TTC549 (cell line): ENCODE measurements around the gene ZNF282.

ENCODE experiments used
- FAIRE-seq: peaks from 2 replicates; lab custom pipeline; 2012; peaks lifted over from hg19 to GRCh38; lab: Jason Lieb, UNC

ZNF282 gene

DNA sequence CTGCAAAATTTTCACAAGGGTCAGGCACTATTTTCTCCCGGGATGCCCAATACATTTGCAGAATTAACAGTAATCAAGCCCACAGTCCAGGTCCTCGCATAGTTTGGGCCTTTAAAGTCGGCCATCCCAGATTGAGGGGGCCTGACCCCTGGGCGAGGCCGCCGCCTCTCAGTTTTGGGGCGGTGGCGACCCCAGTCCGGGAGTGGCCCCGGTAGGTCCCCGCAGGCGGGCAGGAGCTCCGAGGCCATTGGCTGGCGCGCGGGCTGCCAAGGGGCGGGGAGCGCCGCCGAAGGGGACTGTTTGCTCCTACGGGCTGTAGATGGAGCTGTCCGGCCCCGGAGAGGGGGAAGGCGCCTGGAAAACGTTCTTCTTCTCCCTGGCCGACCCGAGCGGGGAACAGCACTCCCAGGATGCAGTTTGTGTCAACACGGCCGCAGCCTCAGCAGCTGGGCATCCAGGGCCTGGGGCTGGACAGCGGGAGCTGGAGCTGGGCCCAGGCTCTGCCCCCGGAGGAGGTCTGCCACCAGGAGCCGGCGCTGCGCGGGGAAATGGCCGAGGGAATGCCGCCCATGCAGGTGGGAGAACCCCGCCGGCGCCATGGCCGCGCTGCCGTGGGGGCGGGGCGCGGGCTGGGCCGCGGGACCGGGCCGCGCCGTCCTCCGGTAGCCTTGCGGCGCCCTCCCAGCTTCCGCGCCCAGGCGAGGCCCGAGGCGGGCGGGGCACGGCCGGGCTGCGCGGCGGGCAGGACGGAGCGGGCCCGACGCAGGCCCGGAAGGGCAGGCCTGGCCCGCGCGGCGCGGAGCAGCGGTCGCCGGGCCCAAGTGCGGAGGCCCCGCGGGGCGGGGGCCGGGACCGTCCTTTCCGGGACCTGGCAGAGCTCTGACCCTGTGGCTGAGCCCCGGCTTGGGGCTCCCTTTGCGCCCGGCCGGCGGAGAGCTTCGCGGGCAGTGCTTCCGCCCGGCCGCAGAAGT is at the start of gene ZNF282:
Gene ZNF282 (plus strand): TSS at position 367 of the 971 bp plus-strand sequence. CDS start 44 bp downstream, at position 411.
- no peak for FAIRE-seq

DNA sequence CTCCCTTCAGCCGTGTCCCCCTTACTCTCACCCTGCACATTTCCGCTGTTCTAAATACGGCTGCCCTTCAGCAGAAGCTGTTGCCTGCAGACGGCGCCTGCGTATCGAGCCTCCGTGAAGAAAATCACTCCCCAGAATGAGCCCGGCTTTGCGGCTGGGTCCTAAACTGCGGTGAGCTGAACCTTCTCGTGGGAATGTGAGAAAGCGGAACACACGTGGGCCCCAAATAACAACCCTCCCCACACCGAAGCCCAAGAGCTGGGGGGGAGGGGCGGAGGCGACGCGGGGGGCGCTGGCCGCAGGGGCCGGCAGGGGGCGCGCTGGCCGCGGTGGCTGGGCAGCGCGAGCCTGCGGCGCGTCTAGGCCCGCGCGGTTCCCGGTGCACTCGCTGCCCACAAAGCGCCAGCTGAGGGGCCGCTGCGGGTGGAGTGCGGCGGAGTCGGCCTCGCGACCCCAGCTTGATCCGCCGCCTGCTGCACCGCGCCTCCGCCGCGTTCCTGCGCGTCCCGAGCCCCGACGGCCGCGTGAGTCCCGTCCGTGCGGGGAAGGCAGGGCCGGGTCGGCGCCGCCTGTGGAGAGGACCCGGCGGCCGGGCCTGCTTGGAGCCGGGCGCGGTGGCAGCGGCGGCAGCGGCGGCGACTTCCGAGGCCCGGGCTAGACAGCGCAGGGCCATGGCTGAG is 48.1 kb upstream of the ZNF282 start, which contains the start of gene ZNF398:
Gene ZNF398 (plus strand): TSS at position 382 of the 680 bp plus-strand sequence. CDS start 290 bp downstream, at position 672.
- FAIRE-seq = no peak

DNA sequence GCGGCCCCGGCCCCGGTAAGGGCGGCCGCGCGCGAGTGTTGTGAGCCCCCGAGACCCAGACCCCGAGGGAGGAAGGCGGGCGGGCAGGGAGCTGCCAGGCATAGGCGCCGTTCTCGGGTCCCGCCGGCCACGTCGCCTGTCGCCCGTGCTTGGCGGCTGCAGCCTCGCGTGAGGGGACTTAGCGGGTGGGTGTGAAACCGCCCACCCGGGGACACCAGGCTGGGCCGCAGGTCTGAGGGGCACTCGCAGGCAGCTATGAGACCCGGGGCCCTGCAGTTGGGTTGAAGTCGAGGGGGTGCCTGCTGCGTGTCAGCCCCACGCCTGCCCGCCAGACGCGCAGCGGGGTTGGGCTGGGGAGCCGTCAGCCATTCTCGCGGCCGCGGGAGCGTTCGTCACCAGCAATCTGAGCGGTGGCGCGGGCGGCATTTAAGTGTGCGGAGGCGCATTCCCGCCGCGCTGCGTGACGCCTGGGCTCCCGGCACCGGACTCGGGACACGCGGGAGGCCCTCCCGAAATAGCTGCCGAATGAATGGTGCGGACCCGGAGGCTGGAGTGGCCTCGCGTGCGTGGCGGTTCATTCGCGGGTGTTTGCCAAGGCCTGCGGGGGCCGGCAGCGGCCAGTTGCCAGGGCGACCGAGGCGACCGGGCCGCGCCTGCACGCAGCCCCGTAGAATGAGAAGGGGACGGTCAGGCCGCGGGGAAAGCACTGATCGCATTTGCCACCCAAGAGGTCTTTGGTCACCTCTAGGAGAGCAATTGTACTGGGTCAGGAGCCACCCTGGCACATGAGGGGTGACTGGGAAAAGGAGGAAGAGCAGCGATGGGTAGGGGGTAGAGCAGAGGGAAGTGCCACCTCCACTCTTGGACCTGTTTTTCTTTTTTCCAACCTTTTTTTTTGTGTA is 47.3 kb upstream of the ZNF282 start:
- no peak for FAIRE-seq

DNA sequence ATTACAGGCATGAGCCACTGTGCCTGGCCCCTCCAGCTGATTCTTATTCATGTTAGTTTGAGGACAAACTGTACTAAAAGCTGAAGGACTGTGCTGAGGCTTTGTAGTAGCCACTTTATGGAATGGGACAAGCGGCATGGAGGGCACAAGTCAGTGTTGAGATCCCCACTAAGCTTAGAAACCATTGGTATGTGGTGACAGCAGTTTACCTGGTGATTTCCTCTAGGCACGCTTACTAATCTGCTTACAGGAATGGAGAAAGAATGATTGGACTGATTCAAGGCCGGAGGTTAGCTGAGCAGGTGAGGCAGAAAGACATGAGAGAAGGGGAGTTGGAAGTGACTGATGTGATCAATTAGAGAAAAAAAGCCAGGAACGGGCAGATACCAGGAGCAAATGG is 44.4 kb upstream of the ZNF282 start:
- FAIRE-seq = no peak

DNA sequence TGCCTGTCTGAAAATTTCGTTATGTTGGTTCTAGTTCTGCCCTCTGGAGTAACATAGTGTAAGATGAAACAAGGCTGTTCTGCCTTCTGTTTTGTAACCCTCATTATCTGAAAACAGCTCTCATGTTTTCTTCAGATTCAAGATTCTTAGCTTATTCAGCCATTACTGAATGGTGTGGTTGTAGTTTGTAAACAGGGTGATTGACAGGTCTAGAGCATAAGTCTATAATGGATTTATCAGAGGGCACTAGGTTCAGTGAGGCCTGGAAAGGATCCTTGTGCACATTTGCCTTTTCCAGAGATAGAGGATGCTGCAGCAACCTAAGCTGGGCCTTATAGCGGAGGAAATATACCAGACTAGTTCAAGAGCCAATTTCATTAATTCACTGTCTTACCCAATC is 42.0 kb upstream of the ZNF282 start:
- FAIRE-seq = no peak

DNA sequence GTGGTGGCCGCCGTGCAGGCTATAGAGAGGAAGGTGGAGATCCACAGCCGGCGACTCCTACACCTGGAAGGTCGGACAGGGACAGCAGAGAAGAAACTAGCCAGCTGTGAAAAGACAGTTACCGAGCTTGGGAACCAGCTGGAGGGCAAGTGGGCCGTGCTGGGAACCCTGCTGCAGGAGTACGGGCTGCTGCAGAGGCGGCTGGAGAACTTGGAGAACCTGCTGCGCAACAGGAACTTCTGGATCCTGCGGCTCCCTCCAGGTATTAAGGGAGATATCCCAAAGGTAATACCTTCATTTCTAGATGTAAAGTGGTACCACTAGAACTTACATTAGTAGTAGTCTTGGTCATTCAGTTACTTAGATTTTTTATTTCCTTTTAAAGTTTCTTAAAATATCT is 41.3 kb upstream of the ZNF282 start:
- no peak for FAIRE-seq

DNA sequence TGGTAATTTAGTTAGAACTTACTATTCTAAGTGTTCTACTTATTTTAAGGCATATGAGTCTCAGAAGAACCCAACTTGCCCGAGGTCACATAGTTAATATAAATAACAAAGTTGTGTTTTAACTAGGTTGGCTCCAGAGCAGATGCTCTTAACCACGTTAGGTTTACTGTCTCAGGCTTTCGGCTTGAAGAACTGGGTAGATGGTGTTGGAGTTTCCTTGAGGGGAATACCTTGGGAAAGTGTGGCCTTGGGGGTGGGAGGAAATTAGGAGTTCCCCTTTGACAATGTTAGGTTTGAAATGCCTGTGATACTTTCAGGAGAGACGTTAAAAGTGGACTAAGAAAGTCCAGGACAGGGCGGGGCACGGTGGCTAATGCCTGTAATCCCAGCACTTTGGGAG is 38.4 kb upstream of the ZNF282 start:
- FAIRE-seq = no peak

DNA sequence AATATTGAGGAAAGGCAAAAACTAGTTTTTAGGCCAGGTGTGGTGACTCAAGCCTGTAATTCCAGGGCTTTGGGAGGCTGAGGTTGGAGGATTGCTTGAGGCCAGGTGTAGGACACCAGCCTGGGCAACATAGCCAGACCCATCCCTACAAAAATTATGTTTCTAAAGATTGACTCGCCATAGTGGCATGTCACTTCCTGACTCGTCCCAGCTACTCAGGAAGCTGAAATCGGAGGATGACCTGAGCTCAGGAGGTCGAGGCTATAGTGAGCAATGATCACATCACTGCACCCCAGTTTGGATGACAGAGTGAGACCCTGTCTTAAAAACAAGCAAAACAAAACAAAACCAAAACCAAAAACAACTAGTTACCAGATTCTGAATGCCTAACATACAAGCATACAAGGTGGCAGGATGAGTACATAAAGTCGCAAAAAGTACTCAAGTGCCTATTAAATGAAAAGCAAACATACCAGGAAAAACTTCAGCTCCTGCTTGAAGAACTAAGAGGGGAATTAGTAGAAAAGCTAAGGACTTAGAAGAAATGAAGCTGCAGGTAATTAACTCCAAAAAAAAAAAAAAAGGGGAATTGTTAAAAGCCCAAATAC is 34.0 kb upstream of the ZNF282 start:
- no peak for FAIRE-seq

DNA sequence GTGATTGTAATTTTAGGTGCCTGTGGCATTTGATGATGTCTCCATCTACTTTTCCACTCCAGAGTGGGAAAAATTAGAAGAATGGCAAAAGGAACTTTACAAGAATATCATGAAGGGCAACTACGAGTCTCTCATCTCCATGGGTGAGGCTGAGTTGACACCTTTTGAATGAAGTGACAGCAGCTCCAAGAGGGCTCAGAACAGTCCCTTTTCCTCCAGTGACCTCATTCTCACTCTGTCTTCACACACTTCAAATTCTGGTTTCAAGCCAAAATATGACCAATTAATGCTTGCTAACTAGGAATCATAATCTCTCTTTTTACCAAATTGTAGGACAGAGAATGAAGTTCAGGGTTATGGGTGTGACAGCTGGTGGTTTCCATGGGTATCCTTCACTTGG is 29.2 kb upstream of the ZNF282 start:
- FAIRE-seq = no peak

DNA sequence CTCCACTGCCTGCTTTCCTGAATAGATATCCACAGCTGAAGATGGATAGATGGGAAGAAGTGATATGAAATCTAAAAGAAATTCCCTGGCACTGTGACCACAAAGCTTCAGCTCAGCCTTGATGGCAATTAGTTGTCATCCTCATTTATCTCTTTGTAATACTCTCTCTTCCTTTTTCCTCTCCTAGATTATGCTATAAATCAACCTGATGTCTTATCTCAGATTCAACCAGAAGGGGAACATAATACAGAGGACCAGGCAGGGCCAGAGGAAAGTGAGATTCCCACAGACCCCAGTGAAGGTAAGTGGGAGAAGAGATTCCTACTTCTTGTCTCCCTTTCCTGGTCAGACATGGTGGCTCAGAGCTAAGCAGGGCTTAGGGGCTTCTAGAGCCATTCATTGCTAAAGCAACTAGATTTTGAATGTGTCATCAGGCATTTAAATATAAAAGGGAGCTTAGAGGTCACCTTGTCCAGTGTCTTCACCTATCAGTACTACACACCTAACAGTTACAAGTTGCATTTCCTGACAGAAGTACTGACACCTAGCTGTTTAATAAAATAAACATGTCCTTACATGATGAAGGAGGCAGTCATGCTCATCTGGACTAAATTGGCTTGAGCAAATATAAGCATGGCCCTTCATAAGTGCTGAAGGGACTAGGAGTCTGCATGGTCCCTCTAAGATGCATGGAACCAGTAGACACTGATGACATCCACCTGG is 28.6 kb upstream of the ZNF282 start:
- no peak for FAIRE-seq

DNA sequence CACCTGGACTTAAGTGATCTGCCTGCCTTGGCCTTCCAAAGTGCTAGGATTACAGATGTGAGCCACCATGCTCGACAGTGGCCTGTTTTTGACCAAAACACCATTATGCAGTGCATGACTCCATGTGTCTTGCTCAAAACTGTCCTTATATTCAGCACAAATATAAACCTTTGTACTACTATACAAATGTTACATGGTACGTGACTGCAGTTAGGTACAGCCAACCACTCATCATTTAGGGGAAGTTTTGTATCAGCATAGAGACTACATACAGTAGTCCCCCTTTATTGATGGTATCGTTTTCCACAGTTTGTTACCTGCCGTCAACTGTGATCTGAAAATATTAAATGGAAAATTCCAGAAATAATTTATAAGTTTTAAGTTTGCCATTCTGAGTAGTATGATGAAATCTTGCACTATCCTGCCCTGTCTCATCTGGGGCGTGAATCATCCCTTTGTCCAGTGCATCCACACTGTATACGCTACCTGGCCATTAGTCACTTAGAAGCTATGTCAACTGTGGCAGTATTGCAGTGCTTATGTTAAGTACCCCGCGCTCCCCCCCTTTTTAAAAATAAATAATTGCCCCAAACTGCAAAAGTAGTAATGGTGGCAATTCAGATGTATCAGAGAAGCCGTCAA is 23.3 kb upstream of the ZNF282 start:
- FAIRE-seq = no peak

DNA sequence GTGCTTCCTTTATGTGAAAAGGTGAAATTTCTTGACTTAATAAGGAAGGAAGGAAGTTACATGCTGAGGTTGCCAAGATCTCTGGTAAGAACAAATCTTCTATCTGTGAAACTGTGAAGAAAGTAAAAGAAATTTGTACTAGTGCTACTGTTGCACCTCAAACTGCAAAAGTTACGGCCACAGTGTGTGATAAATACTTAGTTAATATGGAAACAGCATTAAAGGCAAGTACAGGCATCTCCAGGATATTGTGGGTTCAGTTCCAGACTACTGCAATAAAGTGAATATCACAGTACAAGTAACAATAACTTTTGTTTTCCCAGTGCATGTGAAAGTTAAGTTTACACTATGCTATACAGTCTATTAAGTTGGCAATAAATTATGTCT is 22.8 kb upstream of the ZNF282 start:
- FAIRE-seq = no peak

DNA sequence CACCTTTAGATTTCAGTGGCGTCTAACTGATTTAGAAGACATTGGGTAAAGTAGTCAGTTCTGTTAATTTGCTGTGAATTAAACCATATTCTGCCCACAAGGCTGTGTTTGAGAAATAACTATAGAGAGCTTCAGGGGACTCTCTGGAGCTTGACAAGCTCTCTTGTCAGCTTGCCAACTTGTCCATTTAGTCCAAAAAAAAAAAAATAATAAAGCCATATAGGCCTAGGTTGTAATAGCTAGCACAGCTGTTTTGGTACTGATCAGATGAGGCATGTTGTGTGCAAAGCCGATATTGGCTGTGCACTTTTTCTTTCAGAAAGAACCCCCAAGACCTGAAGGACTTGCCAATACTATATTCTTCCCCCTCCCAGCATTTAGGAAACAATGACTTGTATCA is 20.2 kb upstream of the ZNF282 start:
- FAIRE-seq = no peak

DNA sequence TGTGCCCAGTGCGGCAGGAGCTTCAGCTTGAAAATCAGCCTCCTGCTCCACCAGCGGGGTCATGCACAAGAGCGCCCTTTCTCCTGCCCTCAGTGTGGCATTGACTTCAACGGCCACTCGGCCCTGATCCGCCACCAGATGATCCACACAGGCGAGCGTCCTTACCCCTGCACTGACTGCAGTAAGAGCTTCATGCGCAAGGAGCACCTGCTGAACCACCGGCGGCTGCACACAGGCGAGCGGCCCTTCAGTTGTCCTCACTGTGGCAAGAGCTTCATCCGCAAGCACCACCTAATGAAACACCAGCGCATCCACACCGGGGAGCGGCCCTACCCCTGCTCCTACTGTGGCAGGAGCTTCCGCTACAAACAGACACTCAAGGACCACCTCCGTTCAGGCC is 16.1 kb upstream of the ZNF282 start:
- FAIRE-seq = no peak

DNA sequence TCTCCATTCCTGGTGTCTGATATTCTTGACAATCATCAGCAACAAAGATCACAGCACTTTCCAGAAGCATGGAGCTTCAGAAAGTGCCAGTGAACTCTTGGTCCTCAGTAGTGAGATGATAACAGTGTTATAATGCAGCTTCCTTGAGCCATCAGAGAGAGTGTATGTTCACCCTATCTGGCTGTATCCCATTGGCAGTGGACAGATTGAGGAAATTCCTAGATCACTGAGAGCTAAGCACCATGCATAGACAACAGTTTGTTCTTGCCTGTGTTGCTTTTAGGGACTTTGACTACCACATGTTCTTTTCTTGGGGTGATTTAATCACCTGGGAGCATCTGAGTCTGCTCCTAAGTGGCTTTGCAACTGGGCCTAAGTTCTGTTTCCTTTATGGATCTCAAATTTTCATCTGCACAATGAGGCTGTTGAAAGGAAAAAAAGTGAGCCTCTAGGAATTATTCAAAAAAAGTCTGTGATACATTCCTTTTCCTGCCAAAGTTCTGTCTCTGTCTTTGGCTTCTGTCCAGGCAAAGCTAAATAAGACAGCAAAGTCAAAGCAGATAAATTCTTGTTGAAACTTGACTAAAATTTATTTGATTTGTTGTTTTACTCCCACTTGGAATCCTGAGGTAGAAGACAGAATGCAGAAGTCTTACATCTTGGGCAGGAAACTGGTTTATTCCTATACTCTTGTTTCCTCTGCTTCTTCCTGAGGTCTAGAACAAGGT is 14.5 kb upstream of the ZNF282 start:
- FAIRE-seq = no peak

DNA sequence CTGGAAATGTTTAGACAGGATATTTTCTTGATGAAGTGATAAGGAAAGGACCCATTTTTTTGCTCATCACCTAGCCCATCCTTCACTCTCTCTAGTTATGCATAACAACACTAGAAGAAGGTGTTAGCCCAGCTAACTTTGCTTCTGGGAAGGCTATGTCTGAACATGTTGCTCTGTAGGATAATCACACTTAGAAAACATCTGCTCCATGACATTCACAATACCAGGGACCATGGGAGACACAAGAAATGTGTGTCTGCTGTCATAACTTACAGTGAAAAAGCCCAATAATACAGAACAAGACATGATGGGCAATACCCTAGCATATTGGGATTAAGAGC is 13.9 kb upstream of the ZNF282 start:
- no peak for FAIRE-seq

DNA sequence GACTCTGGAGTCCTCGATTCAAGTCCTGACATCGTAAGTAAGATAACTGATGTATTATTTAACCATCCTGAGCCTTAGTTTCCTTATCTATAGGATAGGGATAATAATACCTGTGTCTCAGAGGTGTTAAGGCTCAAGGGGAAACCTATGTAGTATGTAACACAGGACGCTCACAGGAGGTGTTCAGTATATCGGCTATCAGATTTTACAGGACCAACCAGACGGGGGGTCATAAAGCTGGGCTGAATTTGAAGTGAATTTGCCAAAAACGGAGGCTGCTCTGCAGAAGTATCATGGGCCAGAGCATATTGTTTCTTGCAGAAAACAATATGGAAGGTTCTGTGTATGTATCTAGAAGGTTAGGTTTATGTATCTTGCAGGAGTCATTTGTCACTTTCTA is 11.1 kb upstream of the ZNF282 start:
- no peak for FAIRE-seq

DNA sequence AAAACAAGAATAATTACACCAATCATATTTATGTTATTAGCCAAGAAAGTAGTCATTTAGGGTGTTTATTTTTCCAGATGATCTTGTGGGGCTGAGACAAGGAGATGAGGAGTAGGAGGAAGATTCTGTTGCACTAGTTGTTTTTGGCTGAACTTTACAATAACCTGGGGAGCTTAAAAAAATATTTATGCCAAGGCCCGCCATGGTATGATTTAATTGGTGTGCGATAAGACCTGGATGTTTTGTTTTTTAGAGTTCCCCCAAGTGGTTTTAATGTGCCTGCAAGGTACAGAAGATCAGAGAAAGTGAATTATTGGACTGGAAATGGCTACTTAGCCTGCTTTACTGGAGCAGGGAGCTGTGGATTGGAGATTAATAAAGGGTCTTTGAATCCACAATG is 7.1 kb upstream of the ZNF282 start:
- no peak for FAIRE-seq

DNA sequence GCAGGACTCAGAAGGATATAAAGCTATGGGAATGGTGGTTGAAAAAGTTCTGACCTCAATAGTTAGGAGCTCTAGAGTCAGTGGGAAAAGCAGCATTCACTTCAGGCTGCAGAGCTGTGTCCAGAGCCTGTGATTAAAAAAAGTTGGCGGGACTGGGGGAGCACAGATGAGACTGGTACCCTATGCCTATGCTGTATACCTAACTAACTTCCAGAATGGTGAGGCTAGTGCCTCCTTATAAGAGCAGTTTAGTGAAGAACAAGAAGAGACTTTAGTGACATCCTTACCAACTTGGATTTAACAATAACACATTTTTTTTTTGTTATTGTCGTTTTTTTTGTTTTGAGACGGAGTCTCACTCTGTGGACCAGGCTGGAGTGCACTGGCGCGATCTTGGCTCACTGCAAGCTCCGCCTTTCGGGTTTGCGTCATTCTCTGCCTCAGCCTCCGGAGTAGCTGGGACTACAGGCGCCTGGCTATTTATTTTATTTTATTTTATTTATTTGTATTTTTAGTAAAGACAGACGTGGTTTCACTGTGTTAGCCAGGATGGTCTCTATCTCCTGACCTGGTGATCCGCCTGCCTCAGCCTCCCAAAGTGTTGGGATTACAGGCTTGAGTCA is 6.6 kb upstream of the ZNF282 start:
- FAIRE-seq = no peak

DNA sequence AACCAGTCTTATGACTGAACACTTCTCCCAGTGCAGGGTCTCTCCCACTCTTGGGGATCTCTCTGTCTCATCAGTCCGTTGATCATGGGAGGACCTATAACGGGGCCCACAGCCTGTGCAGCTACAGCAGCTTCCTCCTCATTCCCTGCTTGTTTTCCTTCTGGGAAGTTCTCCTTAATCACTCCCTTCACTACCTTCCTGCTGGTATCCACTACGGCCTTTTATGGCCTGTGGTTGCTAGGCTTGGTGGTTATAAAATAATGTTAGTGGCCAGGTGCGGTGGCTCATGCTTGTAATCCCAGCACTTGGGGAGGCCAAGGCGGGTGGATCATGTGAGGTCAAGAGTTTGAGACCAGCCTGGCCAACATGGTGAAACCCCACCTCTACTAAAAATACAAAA is 3.5 kb upstream of the ZNF282 start:
- FAIRE-seq = no peak
